ENCODE measurements around the gene STRBP.

- no peak for TF ChIP-seq CTCF (conservative IDR thresholded peaks at IDR 0.05)
- TF ChIP-seq ZFX (IDR thresholded peaks at IDR 0.05): no peak
Observed at GRCh38 chr9:123305879-123306278, 37.5 kb upstream of the STRBP start.
